Activated CD8-positive, alpha-beta T cell treated with anti-CD3 and anti-CD28 coated beads for 36 hours (primary cell): ENCODE data around the gene UROC1. TPM values are rescaled to one million over a fixed set of nuclear protein-coding genes. Genes with fewer than 3 reads are reported as not detected.

Experiments used
- ATAC-seq: fragments of 200-7000 bp; cut with Tn5 transposase; one replicate; pipeline ENCODE4 v1.10.0; 2021; ENCODE audit warnings: mild to moderate bottlenecking, moderate library complexity
- CTCF ChIA-PET: fragments of 350-600 bp; sonication (Branson Sonifier 250); formaldehyde crosslinking; loops from one replicate; lab custom pipeline; 2021; ENCODE audit warnings: antibody characterized with exemption; lab: Charles Lee
- POLR2A ChIA-PET: fragments of 350-600 bp; sonication (Branson Sonifier 250); formaldehyde crosslinking; loops from one replicate; lab custom pipeline; 2021; ENCODE audit warnings: antibody characterized with exemption; lab: Charles Lee
- DNase-seq: peaks from one replicate; pipeline ENCODE4 v3.0.0-alpha.2; 2020
- H3K27ac Mint-ChIP-seq: one replicate; pipeline ENCODE4 v1.8.0; 2021; ENCODE audit warnings: mild to moderate bottlenecking, mixed read lengths
- H3K27me3 Mint-ChIP-seq: one replicate; pipeline ENCODE4 v1.8.0; 2021; ENCODE audit warnings: mixed read lengths
- H3K36me3 Mint-ChIP-seq: one replicate; pipeline ENCODE4 v1.8.0; 2021; ENCODE audit warnings: low read depth, mixed read lengths
- H3K4me1 Mint-ChIP-seq: one replicate; pipeline ENCODE4 v1.8.0; 2021; ENCODE audit warnings: low read depth, mixed read lengths
- H3K4me3 Mint-ChIP-seq: one replicate; pipeline ENCODE4 v1.8.0; 2021; ENCODE audit warnings: mild to moderate bottlenecking, moderate library complexity, mixed read lengths
- H3K9me3 Mint-ChIP-seq: one replicate; pipeline ENCODE4 v1.8.0; 2021; ENCODE audit warnings: mixed read lengths
- CTCF ChIP-seq: fragments of 200-600 bp; IDR thresholded peaks from one replicate; pipeline ENCODE4 v1.8.0; 2022; ENCODE audit warnings: antibody characterized with exemption, mild to moderate bottlenecking
- intact Hi-C: fragments of 100-400 bp; cut with micrococcal nuclease; formaldehyde crosslinking; loops from one replicate; pipeline ENCODE4 v1.10.0; 2022
- total RNA-seq, 2 experiments: library from RNA; stranded (reverse); gene quantifications; one replicate each; pipeline ENCODE4 v1.2.3, GENCODE V29; 2021

Gene UROC1
- total RNA-seq, 2 experiments from 2014 or later, result not detected

- ChIA-PET CTCF (interaction anchor here (0.6 kb wide), 1 partner anchor 31 kb away, joined by 3 read pairs; no protein-coding TSS in a partner anchor), POLR2A (no interaction called here)
- ATAC-seq (no peak), DNase-seq (no peak)
- TF ChIP-seq CTCF, result no peak
- Mint-ChIP-seq H3K4me1 (peaks cover 7% of the 10 kb centered on the region), H3K27me3 (peaks cover 1% of the 10 kb centered on the region), H3K9me3 (no peaks in the 10 kb centered on the region), H3K36me3 (no peaks in the 10 kb centered on the region), H3K4me3 (no peak overlapping the region), H3K27ac (no peak overlapping the region)
- intact Hi-C loops, result no loop called here
These were observed 15.8 kb downstream of the UROC1 start for GRCh38 chr3:126501736-126502135.

- H3K27ac Mint-ChIP-seq, result no peak overlapping the region
- H3K27me3 Mint-ChIP-seq, result peaks cover 1% of the 10 kb centered on the region
- TF ChIP-seq CTCF, result no peak
- H3K4me3 Mint-ChIP-seq, result no peak overlapping the region
- ATAC-seq, result no peak
- no peaks in the 10 kb centered on the region for H3K36me3 Mint-ChIP-seq
- POLR2A ChIA-PET, result no interaction called here
- no peak for DNase-seq
- peaks cover 7% of the 10 kb centered on the region for H3K4me1 Mint-ChIP-seq
- CTCF ChIA-PET, result no interaction called here
- no peaks in the 10 kb centered on the region for H3K9me3 Mint-ChIP-seq
- intact Hi-C loops, result no loop called here
These were observed 16.5 kb downstream of the UROC1 start for GRCh38 chr3:126501054-126501453.

- peaks cover 1% of the 10 kb centered on the region for H3K27me3 Mint-ChIP-seq
- no peaks in the 10 kb centered on the region for H3K9me3 Mint-ChIP-seq
- ChIA-PET POLR2A (no interaction called here), CTCF (no interaction called here)
- DNase-seq, result no peak
- no peak for ATAC-seq
- intact Hi-C loops, result no loop called here
- no peak for TF ChIP-seq CTCF
- H3K4me3 Mint-ChIP-seq, result no peak overlapping the region
- H3K4me1 Mint-ChIP-seq, result peaks cover 7% of the 10 kb centered on the region
- H3K27ac Mint-ChIP-seq, result no peak overlapping the region
- no peaks in the 10 kb centered on the region for H3K36me3 Mint-ChIP-seq
These were observed 17.6 kb downstream of the UROC1 start for GRCh38 chr3:126500016-126500415.

- intact Hi-C loops, result no loop called here
- Mint-ChIP-seq H3K27ac (no peak overlapping the region), H3K4me3 (no peak overlapping the region), H3K36me3 (no peaks in the 10 kb centered on the region), H3K4me1 (peaks cover 7% of the 10 kb centered on the region), H3K27me3 (no peaks in the 10 kb centered on the region), H3K9me3 (no peaks in the 10 kb centered on the region)
- TF ChIP-seq CTCF, result no peak
- ChIA-PET CTCF (no interaction called here), POLR2A (no interaction called here)
- DNase-seq (no peak), ATAC-seq (no peak)
These were observed 18.2 kb downstream of the UROC1 start for GRCh38 chr3:126499401-126499800.

GRCh38 chr3:126498929-126499328, 18.6 kb downstream of the UROC1 start:
- no peaks in the 10 kb centered on the region for H3K9me3 Mint-ChIP-seq
- intact Hi-C loops, result no loop called here
- DNase-seq, result peak; percentile 24
- POLR2A ChIA-PET, result no interaction called here
- H3K36me3 Mint-ChIP-seq, result no peaks in the 10 kb centered on the region
- no peak for TF ChIP-seq CTCF
- H3K27me3 Mint-ChIP-seq, result no peaks in the 10 kb centered on the region
- H3K4me1 Mint-ChIP-seq, result peaks cover 7% of the 10 kb centered on the region
- H3K4me3 Mint-ChIP-seq, result no peak overlapping the region
- H3K27ac Mint-ChIP-seq, result peak overlapping the region; percentile 79
- CTCF ChIA-PET, result no interaction called here
- ATAC-seq, result no peak
